Measurements from ENCODE around the gene RBM10.
"Not testable (repeated sequence)": the region's sequence is repeated elsewhere in the genome, so short reads cannot be mapped to it uniquely, and the experiment has no call there.

The RBM10 gene

GRCh38 chrX:47144626-47145394 lies at the start of gene RBM10, which contains the start of gene NDUFB11:
RBM10 (plus strand) TSS chrX:47145221; CDS start chrX:47147482, 2,261 bp downstream.
NDUFB11 (minus strand) TSS chrX:47144702; CDS start chrX:47144679, 23 bp downstream.
- DNase-seq (ENCODE audit: low read depth): peak; percentile 84

- DNase-seq (ENCODE audit: low read depth): no peak
These were observed 48.0 kb upstream of the RBM10 start for GRCh38 chrX:47097018-47097417.

- DNase-seq (ENCODE audit: low read depth): no peak
These were observed 46.5 kb upstream of the RBM10 start for GRCh38 chrX:47098338-47099094.

GRCh38 chrX:47101206-47101605 lies 43.8 kb upstream of the RBM10 start:
- DNase-seq (ENCODE audit: low read depth): no peak

GRCh38 chrX:47110936-47111615 lies 33.9 kb upstream of the RBM10 start:
- DNase-seq (ENCODE audit: low read depth): not testable (repeated sequence)

- DNase-seq (ENCODE audit: low read depth): no peak
These were observed 32.6 kb upstream of the RBM10 start for GRCh38 chrX:47112316-47112954.

- not testable (repeated sequence) for DNase-seq (ENCODE audit: low read depth)
These were observed 28.4 kb upstream of the RBM10 start for GRCh38 chrX:47116551-47117110.

- not testable (repeated sequence) for DNase-seq (ENCODE audit: low read depth)
These were observed 20.6 kb upstream of the RBM10 start for GRCh38 chrX:47124466-47124865.

- DNase-seq (ENCODE audit: low read depth): peak; percentile 75
These were observed 15.7 kb upstream of the RBM10 start for GRCh38 chrX:47129157-47129898.

- DNase-seq (ENCODE audit: low read depth): no peak
These were observed 15.1 kb upstream of the RBM10 start for GRCh38 chrX:47129899-47130358.

- no peak for DNase-seq (ENCODE audit: low read depth)
These were observed 11.5 kb upstream of the RBM10 start for GRCh38 chrX:47133493-47133892.

- DNase-seq (ENCODE audit: low read depth): not testable (repeated sequence)
These were observed 9.4 kb upstream of the RBM10 start for GRCh38 chrX:47135650-47136049.

- no peak for DNase-seq (ENCODE audit: low read depth)
These were observed 6.8 kb upstream of the RBM10 start for GRCh38 chrX:47138171-47138570.

GRCh38 chrX:47143894-47144625 lies 961 bp upstream of the RBM10 start:
- DNase-seq (ENCODE audit: low read depth): no peak

GRCh38 chrX:47145395-47146120 lies 537 bp downstream of the RBM10 start:
- DNase-seq (ENCODE audit: low read depth): no peak

- no peak for DNase-seq (ENCODE audit: low read depth)
These were observed 1.3 kb downstream of the RBM10 start for GRCh38 chrX:47146121-47146935.

GRCh38 chrX:47146936-47147859 lies 2.2 kb downstream of the RBM10 start:
- no peak for DNase-seq (ENCODE audit: low read depth)

GRCh38 chrX:47148946-47149345 lies 3.9 kb downstream of the RBM10 start:
- DNase-seq (ENCODE audit: low read depth): no peak

All from activated T-helper 9 cell treated with anti-CD3 and anti-CD28 coated beads, Interleukin-2, amount 50 U/mL, for 16 hours (primary cell).